RCC 7860 (cell line): ENCODE data around the gene C11orf86.
"Not testable (repeated sequence)": the region's sequence is repeated elsewhere in the genome, so short reads cannot be mapped to it uniquely, and the experiment has no call there.

Source experiments
- DNase-seq: peaks from one replicate; pipeline ENCODE4 v3.0.0-alpha.2; 2015; ENCODE audit warnings: low spot score
- FAIRE-seq: peaks from 2 replicates; lab custom pipeline; 2012; peaks lifted over from hg19 to GRCh38; lab: Jason Lieb, UNC

The C11orf86 gene

GRCh38 chr11:66987924-66988637 lies 13.0 kb downstream of the C11orf86 start:
- no peak for FAIRE-seq
- no peak for DNase-seq

GRCh38 chr11:66988741-66989140 lies 13.6 kb downstream of the C11orf86 start:
- FAIRE-seq, DNase-seq: not testable (repeated sequence)

- not testable (repeated sequence) for DNase-seq, FAIRE-seq
Measured at GRCh38 chr11:66989360-66989759, 14.3 kb downstream of the C11orf86 start.

- DNase-seq, result no peak
- FAIRE-seq, result no peak
Measured at GRCh38 chr11:66992041-66992440, 16.9 kb downstream of the C11orf86 start.

GRCh38 chr11:66996609-66997273 lies 21.6 kb downstream of the C11orf86 start:
- no peak for FAIRE-seq
- no peak for DNase-seq

GRCh38 chr11:66999555-66999954 lies 24.5 kb downstream of the C11orf86 start:
- DNase-seq (no peak), FAIRE-seq (no peak)

GRCh38 chr11:67001332-67001731 lies 26.2 kb downstream of the C11orf86 start:
- DNase-seq (no peak), FAIRE-seq (no peak)

- DNase-seq (no peak), FAIRE-seq (no peak)
Measured at GRCh38 chr11:67002297-67002913, 27.3 kb downstream of the C11orf86 start.

- FAIRE-seq (no peak), DNase-seq (no peak)
Measured at GRCh38 chr11:67002921-67003411, 27.9 kb downstream of the C11orf86 start.

GRCh38 chr11:67005200-67005599 lies 30.1 kb downstream of the C11orf86 start:
- DNase-seq, FAIRE-seq: not testable (repeated sequence)

- FAIRE-seq (no peak), DNase-seq (no peak)
Measured at GRCh38 chr11:67006029-67006884, 31.2 kb downstream of the C11orf86 start.

GRCh38 chr11:67007126-67007525 lies 32.0 kb downstream of the C11orf86 start:
- no peak for FAIRE-seq
- DNase-seq, result no peak

- DNase-seq (no peak), FAIRE-seq (no peak)
Measured at GRCh38 chr11:67010296-67010905, 35.3 kb downstream of the C11orf86 start.

- no peak for FAIRE-seq
- DNase-seq, result no peak
Measured at GRCh38 chr11:67013511-67014045, 38.5 kb downstream of the C11orf86 start.

GRCh38 chr11:67014343-67014742 lies 39.2 kb downstream of the C11orf86 start:
- FAIRE-seq (no peak), DNase-seq (no peak)

GRCh38 chr11:67015048-67015447 lies 39.9 kb downstream of the C11orf86 start:
- DNase-seq, result no peak
- FAIRE-seq, result no peak

GRCh38 chr11:67016550-67016949 lies 41.4 kb downstream of the C11orf86 start:
- DNase-seq, result no peak
- no peak for FAIRE-seq

GRCh38 chr11:67020949-67021348 lies 45.8 kb downstream of the C11orf86 start:
- DNase-seq (no peak), FAIRE-seq (no peak)

GRCh38 chr11:67022341-67022933 lies 47.3 kb downstream of the C11orf86 start:
- FAIRE-seq, result peak; percentile 90
- DNase-seq, result peak; percentile 84
